ENCODE measurements around the gene SPHK2. TPM values are rescaled to one million over a fixed set of nuclear protein-coding genes. Genes with fewer than 3 reads are reported as not detected.

The SPHK2 gene
- total and polyA plus RNA-seq, 2 experiments from 2014 or later: 22.5 to 25.3 TPM

GRCh38 chr19:48668332-48668731, 49.0 kb downstream of the SPHK2 start:
- Histone ChIP-seq H3K36me3 (no peaks in the 10 kb centered on the region), H3K27me3 (no peaks in the 10 kb centered on the region), H3K27ac (no peak overlapping the region)

GRCh38 chr19:48668761-48669160, 49.5 kb downstream of the SPHK2 start:
- no peaks in the 10 kb centered on the region for H3K4me1 ChIP-seq (ENCODE audit: low read depth)
- no peaks in the 10 kb centered on the region for H3K27me3 ChIP-seq
- no peaks in the 10 kb centered on the region for H3K36me3 ChIP-seq
- no peaks in the 10 kb centered on the region for H3K9me3 ChIP-seq (ENCODE audit: low read depth)
- TF ChIP-seq CTCF (IDR thresholded peaks at IDR 0.05; ENCODE audit: low read depth, low read length): no peak
- H3K27ac ChIP-seq: no peak overlapping the region
- DNase-seq (ENCODE audit: low read depth in 1 of 2, low spot score in 1 of 2): no peak
- no peak overlapping the region for H3K4me3 ChIP-seq

More at GRCh38 chr19:48668332-48668731, 49.0 kb downstream of the SPHK2 start:
- H3K4me1 ChIP-seq (ENCODE audit: low read depth): no peaks in the 10 kb centered on the region
- no peak overlapping the region for H3K4me3 ChIP-seq
- DNase-seq (ENCODE audit: low read depth in 1 of 2, low spot score in 1 of 2): no peak
- H3K9me3 ChIP-seq (ENCODE audit: low read depth): no peaks in the 10 kb centered on the region
- no peak for TF ChIP-seq CTCF (IDR thresholded peaks at IDR 0.05; ENCODE audit: low read depth, low read length)

- DNase-seq (ENCODE audit: low read depth in 1 of 2, low spot score in 1 of 2): no peak
- H3K36me3 ChIP-seq: no peaks in the 10 kb centered on the region
- no peak for TF ChIP-seq CTCF (IDR thresholded peaks at IDR 0.05; ENCODE audit: low read depth, low read length)
- H3K27me3 ChIP-seq: no peaks in the 10 kb centered on the region
- H3K4me3 ChIP-seq: no peak overlapping the region
- H3K9me3 ChIP-seq (ENCODE audit: low read depth): no peaks in the 10 kb centered on the region
- no peak overlapping the region for H3K27ac ChIP-seq
- no peaks in the 10 kb centered on the region for H3K4me1 ChIP-seq (ENCODE audit: low read depth)
These were observed 50.8 kb downstream of the SPHK2 start for GRCh38 chr19:48669903-48670668.

GRCh38 chr19:48670699-48671445, 51.6 kb downstream of the SPHK2 start:
- no peak for TF ChIP-seq CTCF (IDR thresholded peaks at IDR 0.05; ENCODE audit: low read depth, low read length)
- H3K4me3 ChIP-seq: no peak overlapping the region
- H3K36me3 ChIP-seq: no peaks in the 10 kb centered on the region
- no peak overlapping the region for H3K27ac ChIP-seq
- no peak for DNase-seq (ENCODE audit: low read depth in 1 of 2, low spot score in 1 of 2)
- no peaks in the 10 kb centered on the region for H3K9me3 ChIP-seq (ENCODE audit: low read depth)
- no peaks in the 10 kb centered on the region for H3K27me3 ChIP-seq
- H3K4me1 ChIP-seq (ENCODE audit: low read depth): no peaks in the 10 kb centered on the region

GRCh38 chr19:48671446-48671995, 52.2 kb downstream of the SPHK2 start:
- no peak for DNase-seq (ENCODE audit: low read depth in 1 of 2, low spot score in 1 of 2)
- H3K27ac ChIP-seq: no peak overlapping the region
- no peak for TF ChIP-seq CTCF (IDR thresholded peaks at IDR 0.05; ENCODE audit: low read depth, low read length)
- no peaks in the 10 kb centered on the region for H3K4me1 ChIP-seq (ENCODE audit: low read depth)
- H3K4me3 ChIP-seq: no peak overlapping the region
- H3K36me3 ChIP-seq: no peaks in the 10 kb centered on the region
- no peaks in the 10 kb centered on the region for H3K27me3 ChIP-seq
- no peaks in the 10 kb centered on the region for H3K9me3 ChIP-seq (ENCODE audit: low read depth)

All from cardiac muscle cell (in vitro differentiated cells and primary cell).